ENCODE results near the gene ZBTB8B.
"Not testable (repeated sequence)": the region's sequence is repeated elsewhere in the genome, so short reads cannot be mapped to it uniquely, and the experiment has no call there.

- TF ChIP-seq CTCF, POLR2A (IDR thresholded peaks at IDR 0.05): not testable (repeated sequence)
These were observed 1.9 kb upstream of the ZBTB8B start for GRCh38 chr1:32462977-32463376.
